GM19035 (cell line): ENCODE results near the gene ST6GALNAC3.
"Not testable (repeated sequence)": the region's sequence is repeated elsewhere in the genome, so short reads cannot be mapped to it uniquely, and the experiment has no call there.

Source experiments
- ATAC-seq: cut with Tn5 transposase; IDR thresholded peaks from one replicate; pipeline ENCODE4 v1.9.1; 2021; ENCODE audit not compliant: unreplicated experiment

ST6GALNAC3 gene

DNA sequence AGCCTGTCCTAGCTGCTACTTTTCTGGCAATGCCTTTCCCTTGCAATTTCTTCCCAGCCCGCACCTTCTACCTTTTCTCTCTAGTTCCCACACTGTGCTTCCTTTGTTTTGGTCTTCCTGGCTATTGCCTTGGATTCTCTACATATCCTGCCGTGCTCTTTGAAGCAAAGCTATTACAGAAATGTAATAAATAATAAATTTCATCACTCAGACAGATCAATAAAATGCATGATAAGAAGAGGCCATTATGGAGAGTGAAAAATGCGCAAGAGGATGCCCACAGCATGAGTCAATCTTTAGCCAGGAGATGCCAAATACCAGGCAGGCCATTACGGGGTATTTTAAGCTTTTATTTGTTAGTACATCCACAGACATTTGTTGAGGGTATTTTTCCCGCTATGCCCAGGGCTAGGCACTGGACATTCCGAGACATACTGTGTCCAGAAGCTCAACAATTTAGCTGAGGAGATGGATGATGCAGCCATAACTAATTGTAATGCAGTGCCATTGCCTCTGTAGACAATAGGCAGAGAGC is 163.6 kb downstream of the ST6GALNAC3 start:
- no peak for ATAC-seq

DNA sequence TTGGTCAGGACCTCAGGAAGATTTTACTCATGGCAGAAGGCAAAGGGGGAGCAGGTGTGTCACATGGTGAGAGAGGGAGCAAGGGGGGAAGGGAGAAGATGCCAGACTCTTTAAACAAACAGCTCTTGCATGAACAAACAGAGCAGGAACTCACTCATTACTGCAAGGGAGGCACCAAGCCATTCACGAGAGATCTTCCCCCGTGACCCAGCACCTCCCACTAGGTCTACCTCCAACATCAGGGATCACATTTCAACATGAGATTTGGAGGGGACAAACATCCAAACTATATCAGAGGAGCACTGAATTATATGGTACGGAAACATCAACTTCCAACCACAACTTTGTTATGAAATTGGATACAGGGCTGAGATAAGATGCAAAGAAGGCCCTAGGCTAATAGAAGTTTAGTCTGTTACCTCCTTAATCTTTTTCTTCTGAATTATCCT is 164.9 kb downstream of the ST6GALNAC3 start:
- ATAC-seq, result no peak

DNA sequence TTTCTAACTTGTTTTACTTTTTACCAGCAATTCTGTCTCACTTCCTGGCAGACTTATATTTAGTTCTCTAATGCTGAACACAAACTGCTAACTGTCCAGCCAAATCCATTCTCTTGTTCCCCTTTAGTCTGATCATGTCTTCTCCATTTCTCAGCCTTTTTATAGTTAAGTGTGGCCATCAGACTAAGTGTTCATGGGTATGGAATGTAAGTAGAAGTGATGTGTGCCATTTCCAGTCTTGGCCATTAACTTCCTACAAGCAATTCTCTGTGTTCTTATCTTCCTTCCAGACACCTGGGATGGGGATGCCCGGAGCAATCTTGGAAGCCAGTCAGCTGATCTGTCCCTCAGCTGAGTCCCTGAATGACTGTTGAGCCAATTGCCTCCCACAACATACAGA is 165.8 kb downstream of the ST6GALNAC3 start:
- no peak for ATAC-seq

GRCh38 chr1:76242587-76242986 is 168.0 kb downstream of the ST6GALNAC3 start:
- not testable (repeated sequence) for ATAC-seq

GRCh38 chr1:76247261-76247852 is 172.8 kb downstream of the ST6GALNAC3 start:
- ATAC-seq, result no peak

- no peak for ATAC-seq
Measured at GRCh38 chr1:76250271-76250670, 175.7 kb downstream of the ST6GALNAC3 start.

GRCh38 chr1:76252431-76252830 is 177.9 kb downstream of the ST6GALNAC3 start:
- no peak for ATAC-seq

DNA sequence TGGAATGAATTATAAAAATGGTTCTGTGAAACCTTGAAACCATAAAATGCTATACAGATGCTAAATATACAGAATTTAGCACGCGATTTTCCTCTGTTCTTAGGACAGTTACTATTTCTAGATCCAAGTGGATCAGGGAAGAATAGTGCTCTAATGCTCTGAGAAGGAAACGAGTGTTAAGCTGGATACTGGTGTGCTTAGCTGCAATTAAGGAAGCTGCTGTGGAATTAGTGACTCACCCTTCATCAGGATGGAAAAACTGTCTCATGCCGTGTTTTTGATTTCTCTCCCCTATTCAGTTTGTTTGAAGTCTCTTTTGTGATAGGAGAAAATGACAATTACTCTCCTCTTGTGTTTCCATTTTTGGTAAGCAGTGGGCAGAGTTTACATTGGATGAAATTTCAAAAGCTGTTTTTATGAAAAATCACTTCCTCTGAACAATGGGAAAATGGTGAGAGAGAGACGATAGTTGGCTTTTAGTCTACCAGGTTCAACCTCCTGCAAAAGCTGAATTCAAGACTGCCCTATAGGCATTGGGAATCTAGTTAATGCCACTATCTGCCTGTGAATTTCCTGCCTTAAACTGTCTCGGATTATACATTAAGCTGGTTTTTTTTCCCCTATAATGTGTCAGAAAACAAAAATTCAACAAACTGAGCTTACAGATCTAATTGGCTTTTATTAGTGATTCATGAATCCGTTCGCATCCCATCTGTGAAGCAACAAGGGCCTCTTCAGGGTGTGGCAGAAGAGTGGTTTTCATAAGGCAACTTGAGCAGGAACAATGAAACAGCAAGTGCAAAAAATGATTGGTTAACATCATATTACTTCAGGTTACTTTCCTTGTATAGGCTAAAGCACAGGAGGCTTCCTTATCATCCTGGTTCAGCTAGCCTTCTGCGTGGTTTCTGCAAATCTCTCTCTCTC is 179.8 kb downstream of the ST6GALNAC3 start:
- ATAC-seq, result no peak

DNA sequence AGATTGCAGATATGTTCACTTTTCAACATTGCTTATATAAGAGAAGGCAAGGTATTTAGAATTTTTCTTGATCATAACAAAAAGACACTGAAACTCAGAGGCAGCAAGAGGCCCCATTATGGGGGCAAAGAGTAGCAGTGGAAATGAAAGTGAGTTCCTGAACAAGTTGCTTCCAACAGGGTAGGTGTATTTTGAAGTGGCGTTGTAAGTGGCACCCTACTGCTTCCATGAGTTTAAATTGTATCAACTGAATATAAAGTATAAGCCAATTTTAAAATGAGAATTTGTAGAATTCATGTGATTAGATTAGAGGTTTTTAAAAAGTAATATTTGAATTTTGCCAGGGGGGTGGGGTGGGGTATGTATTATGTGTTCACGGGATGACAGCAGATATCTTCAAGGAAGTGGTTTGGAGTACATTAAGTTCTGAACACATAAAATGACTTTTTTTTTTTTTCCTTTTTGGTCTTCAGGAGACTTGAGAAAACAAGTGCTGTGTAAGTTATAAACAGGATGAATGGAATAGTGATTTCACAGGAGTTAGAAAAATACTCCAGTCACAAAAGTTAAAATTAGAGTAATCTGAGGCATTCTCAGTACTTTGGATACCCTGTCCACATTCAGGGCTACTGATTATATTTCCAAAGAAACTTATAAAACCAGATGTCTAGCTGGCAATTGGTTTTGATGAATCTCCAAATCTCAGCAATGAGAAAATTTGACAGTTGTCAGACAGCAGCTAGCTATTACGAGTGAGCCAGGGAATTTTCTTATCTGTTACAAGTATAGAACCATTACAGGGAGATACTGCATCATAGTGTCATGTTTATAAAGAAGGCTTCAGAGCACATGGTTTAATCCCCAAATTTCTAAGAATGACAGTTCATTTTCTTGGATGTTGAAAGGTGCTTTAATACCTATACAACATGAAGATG is 182.0 kb downstream of the ST6GALNAC3 start:
- ATAC-seq, result no peak

DNA sequence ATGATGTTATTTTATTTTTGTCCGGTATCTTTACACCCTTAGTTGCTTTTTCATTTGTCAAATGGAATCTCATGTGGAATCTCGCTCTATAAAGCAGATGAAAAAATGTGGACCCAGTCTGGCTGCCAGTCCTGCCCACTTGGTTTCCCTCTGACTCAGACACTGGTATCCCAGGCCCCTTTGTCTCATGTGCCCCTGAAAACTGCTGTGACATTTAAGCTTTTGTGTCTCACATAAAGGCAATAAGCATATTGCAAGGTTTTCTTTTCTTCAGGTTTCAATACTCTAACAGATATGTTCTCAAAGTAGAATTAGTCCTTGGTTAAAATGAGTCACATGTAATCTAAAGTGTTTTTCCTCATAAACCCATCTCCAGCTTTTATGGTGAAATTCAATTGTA is 183.3 kb downstream of the ST6GALNAC3 start:
- no peak for ATAC-seq

DNA sequence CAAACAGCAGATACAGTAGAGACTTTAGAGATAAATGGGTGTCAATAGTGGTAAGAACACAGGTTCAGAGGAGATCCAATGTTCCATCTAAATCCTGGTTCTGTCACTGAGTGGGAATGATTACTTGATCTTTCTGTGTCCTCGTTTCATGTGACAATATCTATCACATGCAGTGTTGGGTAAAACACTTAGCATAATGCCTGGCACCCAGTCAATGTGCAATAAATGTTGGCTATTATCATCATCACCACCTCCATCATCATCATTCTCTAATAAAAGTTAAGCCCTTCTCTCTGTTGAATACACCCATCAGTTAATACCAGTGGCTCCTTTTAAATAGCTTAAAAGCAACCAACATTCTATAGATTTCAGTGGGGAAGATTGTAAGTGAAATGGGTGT is 184.7 kb downstream of the ST6GALNAC3 start:
- ATAC-seq, result no peak

GRCh38 chr1:76260279-76260678 is 185.7 kb downstream of the ST6GALNAC3 start:
- ATAC-seq, result no peak

DNA sequence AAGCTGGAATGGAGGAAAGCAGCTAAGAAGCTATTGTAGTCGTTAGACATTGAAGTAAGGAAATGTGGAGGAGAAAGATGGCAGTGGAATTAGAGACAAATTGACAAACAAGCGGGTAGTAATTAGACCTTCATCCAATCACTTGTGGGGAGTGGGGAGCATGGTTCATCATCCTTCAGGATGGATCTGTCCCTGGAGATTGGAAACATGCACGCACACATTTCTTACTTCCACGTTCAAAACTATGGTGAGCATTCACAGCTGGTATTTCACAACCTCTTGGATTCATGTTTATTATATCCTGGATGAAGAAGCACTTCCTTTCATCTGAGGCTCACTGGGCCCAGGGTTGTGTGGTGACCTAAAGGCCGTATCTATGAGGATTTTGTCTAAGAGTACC is 188.1 kb downstream of the ST6GALNAC3 start:
- ATAC-seq, result no peak

GRCh38 chr1:76264642-76265041 is 190.1 kb downstream of the ST6GALNAC3 start:
- no peak for ATAC-seq

DNA sequence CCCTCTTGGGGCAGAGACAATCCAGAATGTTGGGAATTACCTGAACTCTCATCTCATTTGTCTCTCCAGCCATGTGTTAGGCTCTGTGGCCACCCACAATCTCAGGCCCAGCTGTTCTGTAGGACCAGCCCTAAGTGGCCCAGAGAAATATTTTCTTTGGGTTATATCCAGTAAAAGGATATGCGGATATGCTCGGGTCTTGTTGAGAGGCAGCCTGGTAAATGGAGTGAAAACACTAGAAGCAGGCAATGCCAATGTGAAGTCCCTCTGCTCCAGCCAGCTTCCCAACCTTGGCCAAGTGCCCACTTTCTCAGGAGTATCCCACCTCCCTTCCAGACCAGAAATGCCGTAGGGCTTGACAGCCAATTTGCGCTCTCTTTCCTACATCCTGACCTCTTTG is 192.2 kb downstream of the ST6GALNAC3 start:
- no peak for ATAC-seq

DNA sequence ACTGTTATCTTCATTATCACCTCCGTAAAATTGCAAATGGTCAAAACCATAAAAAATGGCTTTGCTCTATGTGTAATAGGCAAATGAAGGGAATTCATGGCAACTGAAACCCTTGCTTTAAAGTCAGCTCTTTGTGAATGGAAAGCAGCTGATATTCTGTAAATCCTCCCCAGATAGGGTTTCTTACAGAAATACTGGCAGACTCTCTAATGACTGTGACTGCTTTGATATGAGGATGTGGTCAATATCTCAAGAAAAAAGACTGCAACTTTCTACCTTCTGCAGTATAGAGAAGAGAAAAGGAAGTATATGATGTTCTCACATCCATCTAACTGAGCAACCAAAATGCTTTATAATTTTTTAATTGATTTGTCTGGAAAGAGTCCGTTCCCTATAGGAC is 193.1 kb downstream of the ST6GALNAC3 start:
- no peak for ATAC-seq

DNA sequence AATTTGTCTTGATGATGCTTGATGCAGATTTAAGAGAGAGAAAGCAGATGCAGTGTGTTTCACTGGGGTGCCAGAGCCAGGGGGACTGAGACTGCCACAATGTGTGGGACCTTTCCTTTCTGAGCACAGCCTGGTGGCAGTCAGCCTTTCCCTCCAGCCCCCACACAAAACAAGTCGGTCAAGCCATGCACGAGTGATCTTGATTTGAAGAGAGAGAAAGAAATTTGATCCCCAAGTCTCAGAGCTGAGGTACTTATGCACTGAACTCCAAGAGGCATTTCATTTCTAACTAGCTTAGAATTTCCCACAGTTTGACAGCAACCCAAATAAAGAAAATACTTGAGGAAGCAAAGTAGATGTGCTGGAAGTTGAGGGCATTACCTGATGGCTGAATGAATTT is 193.8 kb downstream of the ST6GALNAC3 start:
- no peak for ATAC-seq

- no peak for ATAC-seq
Measured at GRCh38 chr1:76269155-76269554, 194.6 kb downstream of the ST6GALNAC3 start.

DNA sequence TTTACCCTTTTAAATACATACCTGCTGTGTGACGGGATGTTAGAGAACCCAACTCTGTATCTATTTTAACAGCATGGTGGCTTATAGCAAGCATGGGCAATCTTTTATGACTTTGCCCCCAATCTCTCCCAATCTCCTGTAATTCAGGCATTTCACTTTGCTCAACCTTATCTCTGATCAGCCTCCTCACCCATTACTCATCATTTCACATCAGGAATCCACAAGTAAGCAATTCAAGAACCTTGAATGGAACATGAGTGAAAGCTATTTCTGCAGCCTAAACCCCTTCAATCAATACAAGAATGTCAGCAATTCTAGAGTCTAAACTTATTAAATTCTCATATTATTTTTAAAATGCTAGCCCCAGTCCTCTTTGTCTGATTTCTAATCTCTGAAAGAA is 199.8 kb downstream of the ST6GALNAC3 start:
- ATAC-seq, result no peak

DNA sequence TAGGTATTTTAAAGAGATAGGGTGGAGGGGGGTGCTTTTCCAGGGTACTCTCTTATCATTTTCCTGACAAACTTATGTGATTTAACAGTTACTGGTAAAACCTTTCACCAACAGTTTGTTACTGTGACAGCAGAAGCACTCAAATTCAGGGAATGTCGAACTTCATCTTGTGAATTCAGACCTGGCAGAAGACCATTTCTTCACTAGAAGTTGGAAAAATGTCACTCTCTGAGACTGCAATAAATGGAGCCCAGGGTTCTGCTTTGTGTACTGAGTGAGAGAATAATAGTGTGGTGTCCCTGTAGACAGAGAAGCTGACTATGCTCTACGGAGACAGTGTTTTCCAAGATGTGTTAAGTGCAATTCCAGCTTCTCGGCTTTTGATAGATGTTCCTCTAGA is 200.2 kb downstream of the ST6GALNAC3 start:
- no peak for ATAC-seq

GRCh38 chr1:76278711-76279100 is 204.2 kb downstream of the ST6GALNAC3 start:
- ATAC-seq, result no peak
